T-cell (primary cell): ENCODE measurements around the gene GRK3. TPM values are rescaled to one million over a fixed set of nuclear protein-coding genes. Genes with fewer than 3 reads are reported as not detected.

Source experiments
- ATAC-seq, 4 experiments: fragments of 200-7000 bp in 3 of 4; fragments of 150-1000 bp in 1 of 4; cut with Tn5 transposase; replicated peaks in 1 of 4; 1 replicate in 3 of 4; 2 replicates in 1 of 4; pipeline ENCODE4 v1.10.0; 2021; ENCODE audit warnings: moderate library complexity in 3 of 4, mild to moderate bottlenecking in 2 of 4, moderate number of reproducible peaks in 1 of 4
- CTCF ChIA-PET, 2 donors: fragments of 300-600 bp; sonication (Branson Sonifier 250); formaldehyde crosslinking; loops; one replicate each; lab custom pipeline; 2022; ENCODE audit warnings: antibody characterized with exemption in 2 of 2; lab: Charles Lee
- POLR2A ChIA-PET, 2 donors: fragments of 300-600 bp; sonication (Branson Sonifier 250); formaldehyde crosslinking; loops; one replicate each; lab custom pipeline; 2022; ENCODE audit warnings: antibody characterized with exemption in 2 of 2; lab: Charles Lee
- DNase-seq, 35 experiments: peaks; one replicate each; pipeline versions ENCODE4 v3.0.0 to v3.0.0-alpha.2; 2013 to 2023
- H3K27ac ChIP-seq: one replicate; pipeline ENCODE4 v1.5.1; 2013; ENCODE audit warnings: low read length
- H3K27me3 ChIP-seq, 2 experiments: replicated peaks in 1 of 2; 1 replicate in 1 of 2; 2 replicates in 1 of 2; pipeline versions ENCODE4 v1.6.1 to v1.7.0; 2013; ENCODE audit warnings: low read length in 1 of 2, mixed read lengths in 1 of 2; ENCODE audit not compliant: control insufficient read depth in 2 of 2, insufficient read depth in 2 of 2; ENCODE audit errors: extremely low read depth in 1 of 2
- H3K36me3 ChIP-seq, 2 donors: 1 replicate in 1 of 2; 2 replicates in 1 of 2; pipeline versions ENCODE4 v1.6.1 to v1.7.0; 2013; ENCODE audit warnings: low read length in 1 of 2; ENCODE audit not compliant: control insufficient read depth in 2 of 2, insufficient read depth in 1 of 2; ENCODE audit errors: extremely low read depth in 1 of 2
- H3K4me1 ChIP-seq, 2 experiments: 1 replicate in 1 of 2; 2 replicates in 1 of 2; pipeline versions ENCODE4 v1.6.1 to v1.7.0; 2013; ENCODE audit warnings: low read length in 2 of 2, mixed read lengths in 1 of 2; ENCODE audit not compliant: insufficient read depth in 2 of 2, control insufficient read depth in 1 of 2; ENCODE audit errors: extremely low read depth in 1 of 2
- H3K4me3 ChIP-seq, 2 donors: 1 replicate in 1 of 2; 2 replicates in 1 of 2; pipeline versions ENCODE4 v1.5.1 to v1.7.0; 2013; ENCODE audit warnings: mild to moderate bottlenecking in 2 of 2, low read length in 1 of 2, moderate library complexity in 1 of 2; ENCODE audit not compliant: control insufficient read depth in 1 of 2; ENCODE audit errors: extremely low read depth in 1 of 2
- H3K9me3 ChIP-seq: 2 replicates; pipeline ENCODE4 v1.7.0; 2013
- H3K27ac Mint-ChIP-seq, 2 donors: one replicate each; pipeline ENCODE4 v1.8.0; 2020 to 2021; ENCODE audit warnings: mild to moderate bottlenecking in 2 of 2, mixed read lengths in 2 of 2
- H3K27me3 Mint-ChIP-seq, 2 donors: one replicate each; pipeline ENCODE4 v1.8.0; 2021 to 2022; ENCODE audit warnings: mixed read lengths in 2 of 2
- H3K36me3 Mint-ChIP-seq: one replicate; pipeline ENCODE4 v1.8.0; 2021; ENCODE audit warnings: mixed read lengths
- H3K4me1 Mint-ChIP-seq, 3 donors: one replicate each; pipeline ENCODE4 v1.8.0; 2020 to 2022; ENCODE audit warnings: mixed read lengths in 3 of 3, mild to moderate bottlenecking in 1 of 3
- H3K4me3 Mint-ChIP-seq, 3 donors: one replicate each; pipeline ENCODE4 v1.8.0; 2020 to 2022; ENCODE audit warnings: mild to moderate bottlenecking in 3 of 3, mixed read lengths in 3 of 3, moderate library complexity in 3 of 3
- H3K9me3 Mint-ChIP-seq, 3 donors: one replicate each; pipeline ENCODE4 v1.8.0; 2020 to 2022; ENCODE audit warnings: mixed read lengths in 3 of 3
- WGBS: methylation state at CpG from one replicate; pipeline ENCODE4 v1.1.5; 2013; ENCODE audit warnings: missing lambda C conversion rate; ENCODE audit not compliant: insufficient coverage; 5-methylcytosine and 5-hydroxymethylcytosine counted together
- total RNA-seq, 35 experiments: library from RNA in 6 of 35; stranded (reverse) in 6 of 35; fragments of 120-200 nt in 1 of 35; gene quantifications; one replicate each; pipeline versions ENCODE4 v1.2.1 to v1.2.4 and lab custom pipeline; 2013 to 2026

Gene GRK3
- total RNA-seq, 5 donors from 2014 or later (not counting 1 experiment from before 2014, with no cell fraction given) = 1.4 to 7.0 (median 3.6) TPM

DNA sequence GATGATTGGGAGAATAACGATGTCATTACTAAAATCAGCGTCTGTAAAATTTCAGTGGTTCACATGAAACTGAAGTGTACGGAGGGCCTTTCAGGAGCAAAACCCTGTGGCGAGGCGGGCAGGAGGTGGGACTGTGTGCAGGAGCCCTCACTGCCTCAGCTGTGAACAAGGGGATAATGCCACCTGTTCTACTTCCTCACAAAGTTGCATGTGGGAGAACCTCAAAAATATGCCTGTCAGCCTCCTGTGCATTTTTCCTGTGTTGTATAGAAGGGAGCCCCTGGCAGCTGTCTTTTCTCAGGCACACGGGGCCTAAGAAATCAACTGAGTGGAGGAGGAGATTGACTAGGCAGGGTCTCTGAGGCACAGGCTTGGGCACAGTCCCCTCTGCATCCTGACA is 134.5 kb downstream of the GRK3 start:
- Histone ChIP-seq H3K27ac (no peak overlapping the region), H3K4me1 (peaks cover 0 to 2% of the 10 kb centered on the region in 2 experiments), H3K9me3 (no peaks in the 10 kb centered on the region), H3K4me3 (no peak overlapping the region), H3K36me3 (peaks cover 0 to 2% of the 10 kb centered on the region in 2 donors), H3K27me3 (no peaks in the 10 kb centered on the region)
- peaks cover 5% of the 10 kb centered on the region for H3K36me3 Mint-ChIP-seq
- no peaks in the 10 kb centered on the region for H3K9me3 Mint-ChIP-seq
- no peak for ATAC-seq
- WGBS = 57% methylated on average over 3 of the region's 6 CpGs
- no peak overlapping the region for H3K4me3 Mint-ChIP-seq
- POLR2A ChIA-PET = no interaction called here
- no peaks in the 10 kb centered on the region for H3K27me3 Mint-ChIP-seq
- H3K4me1 Mint-ChIP-seq = peaks cover 0 to 8% (median 7%) of the 10 kb centered on the region in 3 donors
- no peak overlapping the region for H3K27ac Mint-ChIP-seq
- CTCF ChIA-PET = no interaction called here
- no peak for DNase-seq

DNA sequence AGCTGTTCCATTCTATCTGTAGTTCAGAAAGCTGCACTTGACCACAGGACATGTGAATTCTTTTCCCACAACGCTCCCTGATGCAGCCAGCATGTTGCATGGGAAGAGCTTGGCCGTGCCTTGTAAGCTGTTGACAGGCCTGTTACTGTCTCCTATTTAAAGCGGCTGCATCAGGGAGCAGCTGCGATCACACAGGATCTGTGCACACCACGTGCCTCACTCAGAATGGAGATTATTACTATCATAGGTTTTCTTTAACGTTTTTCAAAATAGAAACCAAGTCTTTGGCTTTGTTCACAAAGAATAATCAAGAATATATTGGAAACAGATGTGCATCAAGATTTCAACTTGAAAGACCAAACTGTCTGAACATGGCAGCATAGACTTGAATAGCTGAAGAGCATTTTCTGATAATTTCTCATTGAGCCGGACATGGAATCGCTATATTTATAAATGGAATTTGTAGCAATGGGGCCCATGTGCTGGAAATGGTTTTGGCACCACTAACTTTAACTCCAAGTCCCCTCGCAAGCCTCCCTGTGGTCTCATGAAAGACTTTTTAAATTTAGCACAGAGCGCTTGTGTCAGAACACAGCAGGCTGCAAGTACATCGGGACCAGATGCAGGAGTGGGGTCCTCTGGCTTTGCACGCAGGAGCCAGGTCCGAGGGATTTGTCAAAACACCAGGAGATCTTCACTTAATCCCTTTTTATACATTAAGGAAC is 136.7 kb downstream of the GRK3 start:
- no peaks in the 10 kb centered on the region for H3K36me3 ChIP-seq
- no peaks in the 10 kb centered on the region for H3K9me3 Mint-ChIP-seq

DNA sequence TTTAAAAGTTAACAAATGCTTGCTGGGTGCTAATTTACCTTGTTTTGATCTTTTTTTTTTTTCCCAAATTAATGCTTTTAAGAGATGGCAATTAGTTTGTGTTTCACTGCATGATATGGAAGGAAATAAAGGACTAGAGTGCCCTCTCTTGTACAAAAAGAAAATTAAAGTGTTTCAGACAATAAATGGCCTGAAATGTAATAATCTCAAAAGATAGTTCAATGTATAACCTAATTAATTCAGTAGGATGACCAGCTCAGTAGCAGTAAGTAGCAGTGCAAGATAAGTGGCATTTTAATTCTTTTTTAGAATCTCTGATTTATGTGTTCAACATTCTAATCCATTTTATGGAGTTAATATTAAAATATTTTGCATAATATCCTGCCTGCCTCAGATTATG is 137.6 kb downstream of the GRK3 start:
- H3K4me1 Mint-ChIP-seq = peaks cover 0 to 8% (median 7%) of the 10 kb centered on the region in 3 donors
- H3K9me3 ChIP-seq = no peaks in the 10 kb centered on the region
- H3K36me3 ChIP-seq = no peaks in the 10 kb centered on the region
- ChIA-PET POLR2A (interaction anchor here in 1 of 2 donors (0.5 kb wide), 1 partner anchor 24 kb away, joined by 3 read pairs; no protein-coding TSS in a partner anchor), CTCF (no interaction called here)
- no peak overlapping the region for H3K4me3 ChIP-seq
- no peak overlapping the region for H3K27ac ChIP-seq
- no peak overlapping the region for H3K27ac Mint-ChIP-seq
- DNase-seq (peak in 1 of 35 experiments; percentile 14), ATAC-seq (no peak)
- no peaks in the 10 kb centered on the region for H3K27me3 ChIP-seq
- H3K9me3 Mint-ChIP-seq = no peaks in the 10 kb centered on the region
- H3K36me3 Mint-ChIP-seq = peaks cover 5% of the 10 kb centered on the region
- H3K27me3 Mint-ChIP-seq = no peaks in the 10 kb centered on the region
- H3K4me1 ChIP-seq = peaks cover 0 to 2% of the 10 kb centered on the region in 2 experiments
- H3K4me3 Mint-ChIP-seq = no peak overlapping the region

More for the DNA sequence above, 136.7 kb downstream of the GRK3 start:
- H3K27me3 ChIP-seq = no peaks in the 10 kb centered on the region
- POLR2A ChIA-PET = no interaction called here
- Mint-ChIP-seq H3K4me1 (peaks cover 0 to 8% (median 7%) of the 10 kb centered on the region in 3 donors), H3K4me3 (no peak overlapping the region), H3K27ac (no peak overlapping the region), H3K27me3 (no peaks in the 10 kb centered on the region), H3K36me3 (peaks cover 5% of the 10 kb centered on the region)
- no peak overlapping the region for H3K4me3 ChIP-seq
- CTCF ChIA-PET = no interaction called here
- H3K9me3 ChIP-seq = no peaks in the 10 kb centered on the region
- H3K4me1 ChIP-seq = peaks cover 0 to 2% of the 10 kb centered on the region in 2 experiments
- WGBS = 78% methylated on average over 8 of the region's 13 CpGs
- no peak for ATAC-seq
- H3K27ac ChIP-seq = no peak overlapping the region
- DNase-seq = no peak

DNA sequence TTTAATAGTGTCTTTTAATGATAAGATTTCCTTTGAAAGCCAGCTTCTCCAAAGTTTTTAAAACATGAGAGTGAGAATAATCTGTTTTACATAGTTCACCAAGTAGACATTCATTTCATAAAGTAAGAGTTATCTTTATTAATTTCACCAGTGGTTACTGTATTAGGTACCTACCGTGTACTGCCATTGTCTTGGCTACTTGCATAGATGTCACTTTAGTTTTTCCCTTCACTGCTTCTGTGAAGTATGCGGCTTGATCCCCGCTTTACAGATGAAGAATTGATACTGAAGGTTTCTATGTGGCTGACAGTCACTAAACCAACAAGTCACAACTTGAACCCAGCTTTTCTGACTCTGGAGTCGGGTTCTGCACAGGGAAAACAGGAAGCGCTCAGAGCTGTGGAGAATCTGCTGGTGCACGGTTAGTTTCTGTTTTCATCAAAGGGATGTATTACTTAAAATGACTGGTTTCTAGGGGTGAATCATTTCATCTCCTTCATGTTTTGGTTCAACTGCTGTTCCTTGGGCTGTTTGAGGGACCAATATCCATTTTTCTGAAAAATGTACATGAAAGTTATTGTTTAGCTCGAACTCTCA is 138.2 kb downstream of the GRK3 start:
- H3K27ac Mint-ChIP-seq = no peak overlapping the region
- H3K27ac ChIP-seq = no peak overlapping the region
- POLR2A ChIA-PET = interaction anchor here in 1 of 2 donors (0.5 kb wide), 1 partner anchor 23 kb away, joined by 3 read pairs; no protein-coding TSS in a partner anchor

DNA sequence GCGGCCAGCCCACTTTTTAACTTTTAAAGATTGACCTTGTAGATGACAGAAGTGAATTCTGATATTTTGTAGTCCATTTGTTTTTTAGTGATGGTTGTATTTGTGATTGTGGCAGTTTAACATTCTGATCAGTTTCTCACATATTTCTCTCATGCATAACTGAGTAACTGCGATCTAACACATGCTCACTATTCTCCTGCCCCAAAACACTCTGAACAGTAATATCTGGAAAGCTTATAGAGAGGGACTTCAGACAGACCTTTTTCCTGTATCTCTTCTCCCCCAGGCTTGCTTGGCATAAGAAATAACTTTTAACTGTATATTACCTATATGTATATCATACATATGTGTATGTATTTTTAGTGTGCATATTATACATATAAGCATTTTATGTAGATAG is 140.2 kb downstream of the GRK3 start:
- ChIA-PET CTCF (no interaction called here), POLR2A (no interaction called here)
- no peaks in the 10 kb centered on the region for H3K36me3 ChIP-seq

More for the DNA sequence above, 138.2 kb downstream of the GRK3 start:
- peaks cover 0 to 2% of the 10 kb centered on the region in 2 experiments for H3K4me1 ChIP-seq
- no peaks in the 10 kb centered on the region for H3K27me3 ChIP-seq
- WGBS = no CpG with 5 or more reads among the region's 7 CpGs
- H3K36me3 ChIP-seq = no peaks in the 10 kb centered on the region
- H3K4me3 Mint-ChIP-seq = peak overlapping the region in 1 of 3 donors; percentile 17
- no peak for DNase-seq
- CTCF ChIA-PET = no interaction called here
- no peaks in the 10 kb centered on the region for H3K9me3 Mint-ChIP-seq
- ATAC-seq = no peak
- H3K36me3 Mint-ChIP-seq = peaks cover 9% of the 10 kb centered on the region
- peaks cover 0 to 8% (median 7%) of the 10 kb centered on the region in 3 donors for H3K4me1 Mint-ChIP-seq
- H3K27me3 Mint-ChIP-seq = no peaks in the 10 kb centered on the region
- no peaks in the 10 kb centered on the region for H3K9me3 ChIP-seq
- no peak overlapping the region for H3K4me3 ChIP-seq

DNA sequence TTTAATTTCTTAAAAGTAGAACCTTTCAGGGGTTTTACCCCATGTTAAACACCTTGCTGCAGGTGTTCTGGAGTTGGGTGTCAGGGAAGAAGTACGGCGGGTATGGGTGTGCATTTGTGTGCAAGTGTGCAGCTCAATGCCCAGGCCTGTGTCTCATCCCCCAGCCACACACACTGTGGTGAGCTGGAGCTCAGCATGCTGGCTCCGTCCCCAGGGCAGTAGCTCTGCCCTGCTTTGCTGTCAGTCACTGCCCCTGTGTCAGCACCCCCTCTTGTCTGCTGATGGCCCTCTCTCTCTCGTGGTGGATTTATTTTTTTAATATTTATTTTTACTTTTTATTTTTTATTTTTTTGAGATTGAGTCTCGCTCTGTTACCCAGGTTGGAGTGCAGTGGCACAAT is 141.7 kb downstream of the GRK3 start:
- no peaks in the 10 kb centered on the region for H3K9me3 ChIP-seq
- Mint-ChIP-seq H3K27me3 (peaks cover 0 to 4% of the 10 kb centered on the region in 2 donors), H3K27ac (no peak overlapping the region), H3K4me3 (no peak overlapping the region), H3K9me3 (no peaks in the 10 kb centered on the region), H3K36me3 (peaks cover 4% of the 10 kb centered on the region), H3K4me1 (peaks cover 8 to 13% (median 12%) of the 10 kb centered on the region in 3 donors)
- H3K4me1 ChIP-seq = peaks cover 0 to 4% of the 10 kb centered on the region in 2 experiments
- H3K27me3 ChIP-seq = no peaks in the 10 kb centered on the region
- DNase-seq (no peak), ATAC-seq (no peak)
- H3K27ac ChIP-seq = no peak overlapping the region
- ChIA-PET CTCF (interaction anchor here in 1 of 2 donors (0.7 kb wide), 1 partner anchor 259 kb away, joined by 3 read pairs; no protein-coding TSS in a partner anchor), POLR2A (interaction anchor here in 1 of 2 donors (0.5 kb wide), 2 partner anchors 12 to 435 kb away, joined by 7 read pairs; no protein-coding TSS in a partner anchor)
- no peak overlapping the region for H3K4me3 ChIP-seq
- H3K36me3 ChIP-seq = no peaks in the 10 kb centered on the region
- no CpG with 5 or more reads among the region's 5 CpGs for WGBS

More for the DNA sequence above, 140.2 kb downstream of the GRK3 start:
- ATAC-seq (no peak), DNase-seq (no peak)
- H3K9me3 ChIP-seq = no peaks in the 10 kb centered on the region
- H3K4me3 ChIP-seq = no peak overlapping the region
- Mint-ChIP-seq H3K4me3 (no peak overlapping the region), H3K27ac (no peak overlapping the region), H3K9me3 (no peaks in the 10 kb centered on the region), H3K4me1 (peaks cover 6 to 8% (median 8%) of the 10 kb centered on the region in 3 donors), H3K27me3 (no peaks in the 10 kb centered on the region), H3K36me3 (peaks cover 9% of the 10 kb centered on the region)
- peaks cover 0 to 4% of the 10 kb centered on the region in 2 experiments for H3K4me1 ChIP-seq
- no peaks in the 10 kb centered on the region for H3K27me3 ChIP-seq
- WGBS = 80% methylated on average over 1 of the region's 2 CpGs
- H3K27ac ChIP-seq = no peak overlapping the region
